ENCODE results near the gene KAT6B.

- TF ChIP-seq POLR2A (IDR thresholded peaks at IDR 0.05): no peak
- TF ChIP-seq CTCF (IDR thresholded peaks at IDR 0.05): no peak
- TF ChIP-seq EP300 (IDR thresholded peaks at IDR 0.05): no peak
Observed at GRCh38 chr10:75072727-75073126, 246.3 kb downstream of the KAT6B start.
